Motor neuron (in vitro differentiated cells): ENCODE data around the gene ZNF341. TPM values are rescaled to one million over a fixed set of nuclear protein-coding genes. Genes with fewer than 3 reads are reported as not detected.

Experiments used
- ATAC-seq, 8 experiments: fragments of 200-7000 bp; cut with Tn5 transposase; replicated peaks in 6 of 8; 2 replicates each; pipeline ENCODE4 v1.8.0; 2021; ENCODE audit warnings: mild to moderate bottlenecking in 8 of 8, moderate library complexity in 8 of 8
- H3K27ac ChIP-seq, 2 donors: fragments of 250-450 bp; sonication (Bioruptor Pico); 2 replicates each; pipeline ENCODE4 v1.9.0; 2021; ENCODE audit warnings: antibody characterized with exemption in 2 of 2, mild to moderate bottlenecking in 2 of 2, moderate library complexity in 1 of 2
- H3K4me1 ChIP-seq, 2 donors: fragments of 250-450 bp; sonication (Bioruptor Pico); replicated peaks in 1 of 2; 2 replicates each; pipeline ENCODE4 v1.6.1; 2021; ENCODE audit warnings: antibody characterized with exemption in 2 of 2, mild to moderate bottlenecking in 2 of 2, moderate library complexity in 1 of 2
- H3K4me3 ChIP-seq, 5 donors: fragments of 250-450 bp; sonication (Bioruptor Pico); 2 replicates each; pipeline ENCODE4 v1.9.0; 2021; ENCODE audit warnings: antibody characterized with exemption in 5 of 5, mild to moderate bottlenecking in 5 of 5, moderate library complexity in 4 of 5
- WGBS, 10 experiments: fragments of 450-650 bp; shearing (Covaris generic); methylation state at CpG; one replicate each; pipeline ENCODE4 v1.0.0; 2022; 5-methylcytosine and 5-hydroxymethylcytosine counted together
- in situ Hi-C, 9 experiments: fragments of 400-800 bp; cut with MboI; loops; one replicate each; pipeline ENCODE4 v1.15.0; 2021; ENCODE audit warnings: low sequenced_read_pairs in 9 of 9, low pct_unique_long_range_greater_than_20kb in 2 of 9; ENCODE audit not compliant: unreplicated experiment in 9 of 9
- total RNA-seq, 8 experiments: library from RNA; unstranded; fragments of 300-600 nt; gene quantifications; 2 replicates each; pipeline versions ENCODE4 v1.2.3 to v1.2.4, GENCODE V29; 2022

ZNF341 gene
- total RNA-seq, 8 experiments from 2014 or later, result 0.87 to 3.3 (median 1.2) TPM

DNA sequence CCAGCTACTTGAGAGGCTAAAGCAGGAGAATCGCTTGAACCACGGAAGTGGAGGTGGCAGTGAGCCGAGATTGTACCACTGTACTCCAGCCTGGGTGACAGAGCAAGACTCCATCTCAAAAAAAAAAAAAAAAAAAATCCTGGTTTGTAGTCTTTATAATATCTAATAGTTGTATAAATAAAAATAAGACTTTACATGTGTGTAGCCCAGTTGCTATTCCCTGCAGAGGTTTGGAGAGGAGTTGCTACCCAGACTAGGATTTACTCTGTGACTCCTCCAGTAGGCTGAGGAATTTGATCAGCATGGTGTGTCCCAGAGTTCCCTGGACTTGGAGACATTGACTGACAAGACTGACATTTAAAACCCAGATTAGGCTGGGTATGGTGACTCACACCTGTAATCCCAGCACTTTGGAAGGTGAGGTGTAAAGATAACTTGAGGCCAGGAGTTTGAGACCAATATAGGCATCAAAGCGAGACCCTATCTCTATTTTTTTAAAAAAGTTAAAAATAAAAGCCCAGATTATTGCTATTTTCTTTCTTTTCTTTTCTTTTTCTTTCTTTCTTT lies 89.6 kb downstream of the ZNF341 start:
- 64 to 100% (median 92%) methylated on average over 1 to 4 of the region's 4 CpGs; no CpG with 5 or more reads in 1 of the 10 experiments for WGBS, 10 experiments
- in situ Hi-C loops, result no loop called here
- Histone ChIP-seq H3K4me3 (no peak overlapping the region), H3K27ac (no peak overlapping the region), H3K4me1 (peaks cover 0 to 2% of the 10 kb centered on the region in 2 donors)
- ATAC-seq, result no peak

DNA sequence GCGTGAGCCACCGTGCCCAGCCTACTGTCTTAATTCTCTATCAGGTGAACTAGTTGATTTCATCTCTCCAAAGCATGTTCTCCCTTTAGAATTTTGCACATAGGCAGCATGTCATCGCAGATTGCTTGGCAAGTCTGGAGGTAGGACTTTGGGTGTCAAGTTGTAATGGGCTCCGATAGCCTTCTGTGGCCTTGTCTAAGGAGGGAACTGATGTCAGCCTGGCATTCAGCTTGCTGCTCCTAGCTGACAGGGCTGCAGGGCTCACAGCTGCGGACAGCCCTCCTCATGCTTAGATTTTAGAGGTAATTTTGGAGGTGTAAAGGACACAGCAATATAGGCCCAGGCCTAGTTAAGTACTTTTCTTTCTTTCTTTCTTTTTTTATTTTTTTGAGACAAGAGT lies 90.6 kb downstream of the ZNF341 start:
- H3K4me3 ChIP-seq, result no peak overlapping the region
- no peak for ATAC-seq
- WGBS, 10 experiments, result 90 to 100% (median 100%) methylated on average over 1 to 4 of the region's 5 CpGs; no CpG with 5 or more reads in 6 of the 10 experiments
- in situ Hi-C loops, result no loop called here
- peaks cover 6 to 7% of the 10 kb centered on the region in 2 donors for H3K4me1 ChIP-seq
- H3K27ac ChIP-seq, result no peak overlapping the region

DNA sequence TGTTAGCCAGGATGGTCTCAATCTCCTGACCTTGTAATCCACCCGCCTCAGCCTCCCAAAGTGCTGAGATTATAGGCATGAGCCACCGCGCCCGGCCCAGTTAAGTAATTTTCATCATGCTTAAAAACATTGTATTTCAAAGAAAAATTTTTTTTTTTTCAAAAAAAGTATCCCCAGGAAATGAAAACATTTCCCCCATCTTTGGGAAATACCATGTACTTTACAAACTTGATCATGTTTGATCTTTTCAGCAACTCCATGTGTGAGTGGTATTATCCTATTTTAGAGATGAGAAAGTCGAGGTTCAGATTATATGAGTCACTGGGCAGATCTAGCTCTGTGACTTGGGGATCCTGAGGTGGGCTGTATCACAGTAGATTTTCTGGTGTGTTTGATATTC lies 91.2 kb downstream of the ZNF341 start:
- Histone ChIP-seq H3K4me3 (no peak overlapping the region), H3K4me1 (peaks cover 11 to 12% of the 10 kb centered on the region in 2 donors), H3K27ac (no peak overlapping the region)
- WGBS, 10 experiments, result 71 to 100% (median 100%) methylated on average over 1 to 5 of the region's 5 CpGs; no CpG with 5 or more reads in 1 of the 10 experiments
- ATAC-seq, result no peak
- in situ Hi-C loops, result no loop called here

DNA sequence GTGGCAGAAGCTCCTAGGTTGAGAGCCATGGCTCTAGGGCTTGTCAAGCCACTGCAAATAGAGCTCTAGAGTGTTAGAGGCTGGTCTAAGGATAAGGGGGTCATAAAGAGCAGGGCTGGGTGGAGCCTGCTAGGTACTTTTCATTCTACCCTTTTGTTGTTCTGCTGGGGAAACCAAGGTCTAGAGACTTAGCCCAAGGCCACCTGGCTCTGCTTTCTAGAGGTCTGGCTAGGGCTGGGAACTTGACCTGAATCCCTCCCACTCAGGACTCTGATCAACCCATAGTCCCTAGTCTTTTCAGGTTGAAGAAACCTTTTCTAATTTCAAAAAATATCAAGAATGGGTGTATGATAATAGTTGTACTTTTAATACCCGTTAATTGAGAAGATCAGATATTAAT lies 93.1 kb downstream of the ZNF341 start:
- in situ Hi-C loops, result no loop called here
- no peak for ATAC-seq
- peaks cover 23 to 31% of the 10 kb centered on the region in 2 donors for H3K4me1 ChIP-seq
- no peak overlapping the region for H3K4me3 ChIP-seq
- H3K27ac ChIP-seq, result no peak overlapping the region
- WGBS, 10 experiments, result 80 to 100% (median 100%) methylated on average over 1 of the region's 1 CpG; no CpG with 5 or more reads in 5 of the 10 experiments

DNA sequence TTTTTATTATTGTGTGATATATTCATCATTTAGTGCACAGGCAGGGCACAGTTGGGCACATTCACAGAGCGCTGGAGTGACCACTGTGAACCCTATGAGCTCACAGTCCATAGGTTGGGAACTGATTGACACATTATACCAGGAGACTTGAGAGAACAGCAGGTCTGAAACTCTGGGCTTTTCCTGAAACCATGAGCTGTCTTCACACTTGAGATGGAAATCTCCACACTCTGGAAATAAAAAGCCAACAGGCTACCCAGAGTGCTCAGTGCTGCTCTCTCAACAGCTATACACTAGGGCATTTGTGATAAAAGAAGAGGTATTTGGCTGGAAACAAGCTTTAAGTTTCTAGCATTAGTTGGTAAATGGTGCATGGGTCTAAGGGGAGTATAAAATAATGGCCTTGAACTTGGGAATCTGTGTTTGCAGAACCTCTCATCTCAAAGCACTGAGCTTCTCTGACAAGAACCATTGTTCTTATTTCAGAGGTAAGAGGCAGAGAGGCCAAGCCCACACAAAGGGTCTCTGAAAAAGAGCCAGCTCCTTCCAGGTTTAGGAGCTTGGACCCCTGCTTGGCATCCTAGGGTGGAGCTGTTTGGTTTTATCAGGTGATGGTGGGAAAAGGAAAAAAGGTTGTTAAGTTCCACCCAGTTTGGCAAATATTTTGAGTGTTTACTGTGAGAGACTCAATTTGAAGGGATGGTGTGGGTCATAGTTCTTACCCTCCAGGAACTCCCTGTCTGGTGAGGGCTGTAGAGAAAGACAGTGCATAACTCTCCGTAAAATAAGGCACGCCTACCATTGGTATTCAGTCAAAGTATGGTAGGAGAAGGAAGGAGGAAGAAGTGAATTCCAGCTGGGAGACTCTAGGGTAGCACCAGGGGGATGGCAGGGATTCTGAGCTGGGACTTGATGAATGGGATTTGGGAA lies 93.8 kb downstream of the ZNF341 start:
- WGBS, 10 experiments, result 93 to 100% (median 100%) methylated on average over 1 to 3 of the region's 3 CpGs; no CpG with 5 or more reads in 5 of the 10 experiments
- in situ Hi-C loops, result no loop called here
- Histone ChIP-seq H3K27ac (no peak overlapping the region), H3K4me1 (peaks cover 31 to 38% of the 10 kb centered on the region in 2 donors), H3K4me3 (no peak overlapping the region)
- peak in 1 of 8 experiments; percentile 46 for ATAC-seq

DNA sequence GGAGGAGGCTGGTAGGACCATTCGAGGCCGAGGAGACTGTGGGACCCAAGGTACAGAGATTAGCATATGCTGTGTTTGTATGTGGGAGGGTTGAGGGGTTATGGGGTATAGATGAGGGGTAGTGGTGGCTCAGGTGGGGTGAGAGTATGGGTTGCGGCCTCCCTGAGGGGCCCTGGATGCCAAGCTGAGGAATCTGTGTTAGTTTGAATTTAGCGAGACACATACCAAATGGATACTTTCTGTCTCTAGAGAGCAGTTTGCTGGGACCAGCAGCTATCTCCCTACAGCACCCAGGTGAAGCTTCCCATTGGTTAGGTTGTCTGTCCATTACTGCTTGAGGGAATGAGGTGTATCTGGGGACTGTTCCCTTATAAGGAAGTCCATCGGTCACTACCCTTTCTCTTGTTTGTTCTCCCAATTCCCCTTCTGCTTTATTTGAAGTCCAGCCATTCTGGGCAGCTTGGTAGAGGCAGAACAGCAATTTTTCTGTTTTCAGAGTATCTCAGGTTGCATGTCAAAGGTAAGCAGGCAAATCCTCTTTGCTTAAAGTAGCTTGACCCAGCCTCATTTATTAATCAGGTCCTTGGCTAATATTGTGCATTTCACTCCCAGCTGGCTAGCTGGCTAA lies 94.6 kb downstream of the ZNF341 start:
- 76 to 100% (median 88%) methylated on average over 1 to 5 of the region's 5 CpGs; no CpG with 5 or more reads in 6 of the 10 experiments for WGBS, 10 experiments
- no peak for ATAC-seq
- Histone ChIP-seq H3K4me1 (peaks cover 33 to 43% of the 10 kb centered on the region in 2 donors), H3K27ac (no peak overlapping the region), H3K4me3 (no peak overlapping the region)
- in situ Hi-C loops, result no loop called here

DNA sequence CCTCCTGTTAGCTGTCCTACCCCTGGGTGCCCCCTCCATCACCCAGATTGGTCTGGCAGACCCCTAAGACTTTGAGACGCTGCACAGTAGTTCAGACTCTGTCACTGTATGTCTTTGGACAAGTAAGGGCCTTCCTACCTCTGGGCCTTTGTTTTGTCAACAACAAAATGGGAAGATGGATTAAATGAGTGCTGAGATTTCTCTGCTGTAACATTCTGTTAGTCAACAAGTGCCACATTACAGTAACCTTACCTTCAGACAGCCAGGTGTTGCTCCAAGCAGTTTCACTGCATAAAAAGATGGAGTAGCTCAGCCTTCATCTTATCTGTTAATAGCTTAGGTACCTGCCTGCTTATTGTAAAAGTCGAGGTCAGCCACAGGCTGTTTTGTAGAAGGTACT lies 95.3 kb downstream of the ZNF341 start:
- WGBS, 10 experiments, result 40 to 100% (median 73%) methylated on average over 1 of the region's 2 CpGs; no CpG with 5 or more reads in 2 of the 10 experiments
- in situ Hi-C loops, result no loop called here
- Histone ChIP-seq H3K4me1 (peaks cover 40 to 50% of the 10 kb centered on the region in 2 donors), H3K4me3 (no peak overlapping the region), H3K27ac (no peak overlapping the region)
- ATAC-seq, result no peak

DNA sequence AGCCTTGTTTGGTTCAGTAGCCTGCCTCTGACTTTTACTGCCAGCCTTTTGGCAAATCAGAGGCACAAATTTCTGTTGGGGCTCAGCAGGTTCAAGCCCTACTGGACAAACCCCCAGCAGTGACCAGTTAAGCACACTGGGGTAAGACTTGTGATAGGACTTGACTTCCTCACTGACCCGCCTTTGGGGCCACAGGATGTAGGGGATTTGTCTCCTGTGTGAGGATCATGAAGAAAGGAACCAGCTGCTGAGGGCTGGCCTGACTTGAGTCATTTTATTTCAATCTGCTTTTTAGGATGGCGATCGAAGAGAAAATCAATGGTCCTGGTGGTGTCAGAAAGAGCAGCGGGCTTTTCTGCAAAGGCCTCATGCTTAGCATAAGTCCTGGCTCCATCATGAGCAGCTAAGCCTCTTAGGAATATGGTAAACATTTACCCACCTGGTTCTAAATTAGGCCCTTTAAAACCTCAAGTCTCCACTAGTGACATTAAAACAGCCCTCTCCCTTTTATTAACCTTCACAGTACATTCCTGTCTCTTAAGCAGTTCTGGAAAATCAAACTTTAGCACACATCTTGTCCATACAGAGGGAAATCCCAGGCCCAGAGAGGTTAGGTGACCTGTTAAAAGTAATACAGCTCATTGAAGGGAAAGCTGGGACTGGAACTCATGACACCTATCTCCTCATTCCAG lies 96.0 kb downstream of the ZNF341 start:
- Histone ChIP-seq H3K4me3 (no peak overlapping the region), H3K4me1 (peaks cover 47 to 57% of the 10 kb centered on the region in 2 donors), H3K27ac (no peak overlapping the region)
- in situ Hi-C loops, result no loop called here
- 79 to 92% (median 86%) methylated on average over 3 to 4 of the region's 4 CpGs; no CpG with 5 or more reads in 5 of the 10 experiments for WGBS, 10 experiments
- no peak for ATAC-seq

DNA sequence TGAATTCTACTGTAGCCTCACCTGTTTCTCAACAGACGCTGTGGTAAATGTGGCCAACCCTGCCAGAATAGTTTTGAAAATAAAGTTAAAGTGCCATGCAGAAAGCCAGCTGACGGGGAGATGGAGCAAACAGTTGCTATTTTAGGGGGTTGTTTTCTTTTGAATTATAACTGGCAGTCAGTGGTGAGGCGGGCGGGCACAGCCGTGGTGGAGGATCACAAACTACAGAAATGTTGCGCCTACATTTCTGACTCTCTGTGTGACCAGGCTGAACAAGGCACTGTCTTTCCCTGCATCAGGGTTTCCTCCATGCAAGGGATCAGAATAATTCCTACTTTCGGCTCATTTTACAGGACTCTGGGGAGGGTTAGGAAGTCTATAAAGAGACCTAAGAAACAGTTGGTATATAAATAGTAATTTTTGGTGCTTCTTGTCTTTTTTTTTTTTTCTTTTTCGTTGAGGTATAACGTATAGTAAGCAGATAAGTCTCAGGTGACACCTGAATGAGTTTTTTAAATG lies 96.6 kb downstream of the ZNF341 start:
- ATAC-seq, result no peak
- in situ Hi-C loops, result no loop called here
- H3K4me3 ChIP-seq, result no peak overlapping the region
- H3K4me1 ChIP-seq, result peaks cover 53 to 63% of the 10 kb centered on the region in 2 donors
- no peak overlapping the region for H3K27ac ChIP-seq
- 67 to 100% (median 93%) methylated on average over 1 to 8 of the region's 9 CpGs for WGBS, 10 experiments

DNA sequence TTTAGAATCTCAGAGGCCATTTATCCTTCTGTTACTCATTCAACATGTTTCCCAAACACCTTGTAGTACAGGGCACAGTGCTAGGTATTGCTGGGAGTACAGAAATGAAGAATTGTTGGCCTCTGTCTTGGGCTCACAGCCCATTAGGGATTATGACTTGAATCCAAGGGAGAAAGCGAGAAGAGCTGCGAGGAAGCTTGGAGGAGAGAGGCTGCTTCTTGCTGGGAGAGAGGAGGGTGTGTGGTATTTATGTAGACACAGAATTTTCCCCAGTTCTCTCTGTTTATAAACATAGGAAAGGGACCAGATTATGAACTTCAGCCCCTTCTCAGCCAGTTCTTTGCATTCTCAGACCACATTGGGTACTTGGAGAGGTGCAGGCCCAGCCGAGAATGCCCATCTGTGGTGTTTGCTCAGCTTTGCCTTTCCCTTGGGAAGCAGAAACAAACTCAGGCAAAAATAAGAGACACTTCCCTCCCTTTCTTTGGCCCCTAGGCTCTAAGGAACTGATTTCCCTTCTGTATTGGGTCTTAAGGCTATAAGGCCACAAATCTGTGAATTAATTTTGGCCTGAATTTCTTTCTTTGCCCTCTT lies 97.3 kb downstream of the ZNF341 start:
- H3K4me1 ChIP-seq, result peaks cover 59 to 69% of the 10 kb centered on the region in 2 donors
- ATAC-seq, result no peak
- WGBS, 10 experiments, result 57 to 100% (median 80%) methylated on average over 1 to 2 of the region's 3 CpGs; no CpG with 5 or more reads in 3 of the 10 experiments
- in situ Hi-C loops, result no loop called here
- no peak overlapping the region for H3K4me3 ChIP-seq
- H3K27ac ChIP-seq, result no peak overlapping the region

DNA sequence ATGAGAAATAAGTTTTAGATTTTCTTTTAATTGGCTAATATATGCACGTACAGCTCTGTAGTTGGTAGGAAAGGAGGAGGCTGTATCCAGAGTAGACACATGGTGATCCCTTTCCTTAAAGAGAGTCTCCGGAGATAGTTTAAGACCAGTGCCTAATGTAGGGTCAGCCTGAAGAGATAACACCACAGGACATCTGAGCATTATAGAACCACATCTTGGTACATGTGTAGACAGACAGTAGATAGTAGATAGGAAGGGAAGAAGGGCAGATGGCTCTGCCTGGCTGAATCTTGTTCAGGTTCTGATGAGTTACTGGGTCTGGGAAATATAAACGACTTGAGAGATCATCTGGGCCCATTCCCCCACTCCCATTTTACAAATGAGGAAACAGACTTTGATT lies 97.8 kb downstream of the ZNF341 start:
- no peak for ATAC-seq
- in situ Hi-C loops, result no loop called here
- 50 to 100% (median 94%) methylated on average over 1 to 3 of the region's 3 CpGs; no CpG with 5 or more reads in 2 of the 10 experiments for WGBS, 10 experiments
- no peak overlapping the region for H3K4me3 ChIP-seq
- peaks cover 59 to 69% of the 10 kb centered on the region in 2 donors for H3K4me1 ChIP-seq
- no peak overlapping the region for H3K27ac ChIP-seq

DNA sequence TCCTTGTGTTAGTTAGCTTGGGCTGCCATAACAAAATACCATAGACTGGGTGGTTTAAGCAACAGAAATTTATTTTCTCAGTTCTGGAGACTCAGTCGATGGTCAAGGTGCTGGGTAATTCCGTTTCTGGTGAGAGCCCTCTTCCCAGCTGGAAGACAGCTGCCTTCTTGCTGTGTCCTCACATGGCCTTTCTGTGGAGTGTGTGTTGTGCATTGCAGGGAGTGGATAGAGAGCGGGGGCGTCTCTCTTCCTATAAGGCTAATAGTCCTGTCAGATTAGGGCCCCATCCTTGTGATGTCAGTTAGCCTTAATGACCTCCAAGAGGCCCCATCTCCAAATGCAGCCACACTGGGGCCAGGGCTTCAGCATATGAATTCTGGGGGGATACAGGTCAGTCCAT lies 98.6 kb downstream of the ZNF341 start:
- H3K27ac ChIP-seq, result peak overlapping the region in 1 of 2 donors; percentile 41
- in situ Hi-C loops, result no loop called here
- peak in 3 of 8 experiments; percentile 8 to 39 (median 12) for ATAC-seq

More for the DNA sequence above, 98.6 kb downstream of the ZNF341 start:
- 25 to 80% (median 64%) methylated on average over 1 to 3 of the region's 4 CpGs; no CpG with 5 or more reads in 4 of the 10 experiments for WGBS, 10 experiments
- peaks cover 59 to 69% of the 10 kb centered on the region in 2 donors for H3K4me1 ChIP-seq
- no peak overlapping the region for H3K4me3 ChIP-seq
